Measurements from ENCODE around the gene ARV1. TPM values are rescaled to one million over a fixed set of nuclear protein-coding genes. Genes with fewer than 3 reads are reported as not detected.
A peak's percentile ranks its signal among the peaks of the same experiment; 100 is the strongest.
"Not testable (repeated sequence)": the region's sequence is repeated elsewhere in the genome, so short reads cannot be mapped to it uniquely, and the experiment has no call there.

The ARV1 gene
- total and polyA plus RNA-seq, 5 experiments from 2014 or later: 10.6 to 35.2 (median 30.1) TPM

GRCh38 chr1:231000639-231001038 is 21.7 kb downstream of the ARV1 start:
- no peak overlapping the region for H3K27ac Mint-ChIP-seq
- H3K36me3 Mint-ChIP-seq: peaks cover 17 to 44% (median 43%) of the 10 kb centered on the region in 3 donors
- POLR2A ChIA-PET: no interaction called here
- peaks cover 0 to 3% (median 0%) of the 10 kb centered on the region in 4 donors for H3K4me1 Mint-ChIP-seq
- DNase-seq (no peak), ATAC-seq (no peak)
- H3K9me3 Mint-ChIP-seq: peaks cover 6 to 35% (median 28%) of the 10 kb centered on the region in 9 donors
- no peaks in the 10 kb centered on the region for H3K27me3 Mint-ChIP-seq
- H3K4me3 Mint-ChIP-seq: no peak overlapping the region

GRCh38 chr1:231001892-231002291 is 23.0 kb downstream of the ARV1 start:
- peaks cover 12 to 55% (median 52%) of the 10 kb centered on the region in 3 donors for H3K36me3 Mint-ChIP-seq
- POLR2A ChIA-PET: interaction anchor here (0.7 kb wide), 1 partner anchor 11 kb away, joined by 3 read pairs; no protein-coding TSS in a partner anchor

GRCh38 chr1:231007535-231007934 is 28.6 kb downstream of the ARV1 start:
- POLR2A ChIA-PET: not testable (repeated sequence)
- peaks cover 15 to 54% (median 47%) of the 10 kb centered on the region in 9 donors for H3K9me3 Mint-ChIP-seq

More at GRCh38 chr1:231001892-231002291, 23.0 kb downstream of the ARV1 start:
- H3K27me3 Mint-ChIP-seq: no peaks in the 10 kb centered on the region
- no peak overlapping the region for H3K4me3 Mint-ChIP-seq
- H3K27ac Mint-ChIP-seq: no peak overlapping the region
- no peak for DNase-seq
- H3K9me3 Mint-ChIP-seq: peaks cover 15 to 48% (median 38%) of the 10 kb centered on the region in 9 donors
- ATAC-seq: no peak
- H3K4me1 Mint-ChIP-seq: peaks cover 0 to 3% (median 0%) of the 10 kb centered on the region in 4 donors

GRCh38 chr1:231011360-231011759 is 32.5 kb downstream of the ARV1 start:
- DNase-seq: no peak
- no peaks in the 10 kb centered on the region for H3K4me1 Mint-ChIP-seq
- peaks cover 3 to 12% (median 12%) of the 10 kb centered on the region in 3 donors for H3K36me3 Mint-ChIP-seq
- H3K9me3 Mint-ChIP-seq: peaks cover under 1 to 16% (median 14%) of the 10 kb centered on the region in 9 donors
- no peak overlapping the region for H3K4me3 Mint-ChIP-seq
- ATAC-seq: no peak
- no peaks in the 10 kb centered on the region for H3K27me3 Mint-ChIP-seq
- H3K27ac Mint-ChIP-seq: no peak overlapping the region
- POLR2A ChIA-PET: no interaction called here

More at GRCh38 chr1:231007535-231007934, 28.6 kb downstream of the ARV1 start:
- not testable (repeated sequence) for H3K4me1 Mint-ChIP-seq, DNase-seq, ATAC-seq, H3K27ac Mint-ChIP-seq, H3K4me3 Mint-ChIP-seq, H3K27me3 Mint-ChIP-seq
- H3K36me3 Mint-ChIP-seq: peaks cover 14 to 44% (median 40%) of the 10 kb centered on the region in 3 donors

- Mint-ChIP-seq H3K9me3 (peaks cover 0 to 10% (median 8%) of the 10 kb centered on the region in 9 donors), H3K4me1 (peaks cover 0 to 1% (median 0%) of the 10 kb centered on the region in 4 donors), H3K36me3 (peaks cover 3 to 6% (median 6%) of the 10 kb centered on the region in 3 donors), H3K4me3 (no peak overlapping the region), H3K27ac (no peak overlapping the region), H3K27me3 (no peaks in the 10 kb centered on the region)
- POLR2A ChIA-PET: no interaction called here
- ATAC-seq (no peak), DNase-seq (no peak)
Observed at GRCh38 chr1:231011963-231012362, 33.1 kb downstream of the ARV1 start.

GRCh38 chr1:231013391-231014015 is 34.6 kb downstream of the ARV1 start:
- DNase-seq: no peak
- ATAC-seq: no peak
- Mint-ChIP-seq H3K9me3 (no peaks in the 10 kb centered on the region), H3K27ac (no peak overlapping the region), H3K36me3 (peaks cover 0 to 10% (median 1%) of the 10 kb centered on the region in 3 donors), H3K27me3 (no peaks in the 10 kb centered on the region), H3K4me1 (peaks cover 0 to 2% (median 0%) of the 10 kb centered on the region in 4 donors), H3K4me3 (no peak overlapping the region)
- POLR2A ChIA-PET: no interaction called here

- Mint-ChIP-seq H3K27ac (no peak overlapping the region), H3K27me3 (no peaks in the 10 kb centered on the region), H3K9me3 (no peaks in the 10 kb centered on the region), H3K4me3 (no peak overlapping the region), H3K36me3 (peaks cover 0 to 22% (median 4%) of the 10 kb centered on the region in 3 donors), H3K4me1 (peaks cover 0 to 11% (median 8%) of the 10 kb centered on the region in 4 donors)
- no peak for DNase-seq
- POLR2A ChIA-PET: no interaction called here
- ATAC-seq: no peak
Observed at GRCh38 chr1:231016234-231016633, 37.3 kb downstream of the ARV1 start.

- Mint-ChIP-seq H3K27me3 (no peaks in the 10 kb centered on the region), H3K27ac (peak overlapping the region in 1 of 10 donors; percentile 34), H3K36me3 (peaks cover 0 to 22% (median 4%) of the 10 kb centered on the region in 3 donors), H3K9me3 (no peaks in the 10 kb centered on the region), H3K4me1 (peaks cover 0 to 12% (median 8%) of the 10 kb centered on the region in 4 donors), H3K4me3 (no peak overlapping the region)
- ATAC-seq: no peak
- DNase-seq: no peak
- POLR2A ChIA-PET: no interaction called here
Observed at GRCh38 chr1:231016966-231017365, 38.1 kb downstream of the ARV1 start.

GRCh38 chr1:231019711-231020110 is 40.8 kb downstream of the ARV1 start:
- peak overlapping the region in 4 of 10 donors; percentile 73 to 85 (median 80) for H3K4me3 Mint-ChIP-seq
- peaks cover 0 to 22% (median 4%) of the 10 kb centered on the region in 3 donors for H3K36me3 Mint-ChIP-seq
- H3K9me3 Mint-ChIP-seq: no peaks in the 10 kb centered on the region
- ATAC-seq: no peak
- H3K27me3 Mint-ChIP-seq: no peaks in the 10 kb centered on the region
- H3K27ac Mint-ChIP-seq: peak overlapping the region in 2 of 10 donors; percentile 3 to 62
- peaks cover 0 to 13% (median 8%) of the 10 kb centered on the region in 4 donors for H3K4me1 Mint-ChIP-seq
- POLR2A ChIA-PET: interaction anchor here (0.7 kb wide), 2 partner anchors 43 to 1657 kb away, joined by 3 read pairs; no protein-coding TSS in a partner anchor
- no peak for DNase-seq

GRCh38 chr1:231020139-231020601 is 41.3 kb downstream of the ARV1 start:
- Mint-ChIP-seq H3K27ac (peak overlapping the region in 6 of 10 donors; percentile 30 to 83 (median 71)), H3K4me1 (peaks cover 0 to 13% (median 8%) of the 10 kb centered on the region in 4 donors), H3K9me3 (no peaks in the 10 kb centered on the region), H3K27me3 (no peaks in the 10 kb centered on the region), H3K36me3 (peaks cover 0 to 22% (median 4%) of the 10 kb centered on the region in 3 donors), H3K4me3 (peak overlapping the region in 8 of 10 donors; percentile 29 to 85 (median 72))
- ATAC-seq (peak in 1 of 2 donors; percentile 37), DNase-seq (no peak)
- POLR2A ChIA-PET: no interaction called here

- H3K27ac Mint-ChIP-seq: peak overlapping the region in 4 of 10 donors; percentile 68 to 83 (median 74)
- no peak for ATAC-seq
Observed at GRCh38 chr1:231020816-231021215, 41.9 kb downstream of the ARV1 start.

GRCh38 chr1:231021540-231022031 is 42.7 kb downstream of the ARV1 start:
- no peak for ATAC-seq
- Mint-ChIP-seq H3K4me1 (peaks cover 5 to 16% (median 8%) of the 10 kb centered on the region in 4 donors), H3K4me3 (no peak overlapping the region), H3K27me3 (no peaks in the 10 kb centered on the region), H3K36me3 (peaks cover 0 to 28% (median 4%) of the 10 kb centered on the region in 3 donors), H3K9me3 (no peaks in the 10 kb centered on the region), H3K27ac (peak overlapping the region in 1 of 10 donors; percentile 83)
- DNase-seq: no peak
- POLR2A ChIA-PET: no interaction called here

More at GRCh38 chr1:231020816-231021215, 41.9 kb downstream of the ARV1 start:
- H3K36me3 Mint-ChIP-seq: peaks cover 0 to 27% (median 4%) of the 10 kb centered on the region in 3 donors
- no peaks in the 10 kb centered on the region for H3K9me3 Mint-ChIP-seq
- no peaks in the 10 kb centered on the region for H3K27me3 Mint-ChIP-seq
- peak overlapping the region in 2 of 10 donors; percentile 33 to 73 for H3K4me3 Mint-ChIP-seq
- no peak for DNase-seq
- POLR2A ChIA-PET: no interaction called here
- peaks cover 1 to 13% (median 8%) of the 10 kb centered on the region in 4 donors for H3K4me1 Mint-ChIP-seq

- peaks cover 0 to 25% (median 4%) of the 10 kb centered on the region in 3 donors for H3K36me3 Mint-ChIP-seq
- H3K9me3 Mint-ChIP-seq, POLR2A ChIA-PET, DNase-seq, H3K27me3 Mint-ChIP-seq, ATAC-seq, H3K4me3 Mint-ChIP-seq: not testable (repeated sequence)
- H3K27ac Mint-ChIP-seq: peak overlapping the region in 2 of 10 donors; percentile 43 to 90
- peaks cover 7 to 15% (median 11%) of the 10 kb centered on the region in 4 donors for H3K4me1 Mint-ChIP-seq
Observed at GRCh38 chr1:231022543-231022942, 43.6 kb downstream of the ARV1 start.

Measured in naive thymus-derived CD8-positive, alpha-beta T cell (primary cell).